C4-2B (cell line): Measurements from ENCODE around the gene MRPL1.

ENCODE experiments used
- CTCF ChIP-seq: fragments of 450-650 bp; conservative IDR thresholded peaks from 2 replicates; pipeline ENCODE4 v1.5.1; 2017; ENCODE audit warnings: mild to moderate bottlenecking
- ZFX ChIP-seq: fragments of 450-650 bp; IDR thresholded peaks from 2 replicates; pipeline ENCODE4 v1.6.1; 2017

- TF ChIP-seq CTCF, result no peak
- TF ChIP-seq ZFX, result no peak
Measured at GRCh38 chr4:77859256-77859655, 3.4 kb upstream of the MRPL1 start.
